Motor neuron (in vitro differentiated cells): ENCODE results near the gene DLG2. TPM values are rescaled to one million over a fixed set of nuclear protein-coding genes. Genes with fewer than 3 reads are reported as not detected.
A peak's percentile ranks its signal among the peaks of the same experiment; 100 is the strongest.

ENCODE experiments used
- ATAC-seq, 8 experiments: fragments of 200-7000 bp; cut with Tn5 transposase; replicated peaks in 6 of 8; 2 replicates each; pipeline ENCODE4 v1.8.0; 2021; ENCODE audit warnings: mild to moderate bottlenecking in 8 of 8, moderate library complexity in 8 of 8
- H3K27ac ChIP-seq, 2 donors: fragments of 250-450 bp; sonication (Bioruptor Pico); 2 replicates each; pipeline ENCODE4 v1.9.0; 2021; ENCODE audit warnings: antibody characterized with exemption in 2 of 2, mild to moderate bottlenecking in 2 of 2, moderate library complexity in 1 of 2
- H3K4me1 ChIP-seq, 2 donors: fragments of 250-450 bp; sonication (Bioruptor Pico); replicated peaks in 1 of 2; 2 replicates each; pipeline ENCODE4 v1.6.1; 2021; ENCODE audit warnings: antibody characterized with exemption in 2 of 2, mild to moderate bottlenecking in 2 of 2, moderate library complexity in 1 of 2
- H3K4me3 ChIP-seq, 5 donors: fragments of 250-450 bp; sonication (Bioruptor Pico); 2 replicates each; pipeline ENCODE4 v1.9.0; 2021; ENCODE audit warnings: antibody characterized with exemption in 5 of 5, mild to moderate bottlenecking in 5 of 5, moderate library complexity in 4 of 5
- WGBS, 10 experiments: fragments of 450-650 bp; shearing (Covaris generic); methylation state at CpG; one replicate each; pipeline ENCODE4 v1.0.0; 2022; 5-methylcytosine and 5-hydroxymethylcytosine counted together
- in situ Hi-C, 9 experiments: fragments of 400-800 bp; cut with MboI; loops; one replicate each; pipeline ENCODE4 v1.15.0; 2021; ENCODE audit warnings: low sequenced_read_pairs in 9 of 9, low pct_unique_long_range_greater_than_20kb in 2 of 9; ENCODE audit not compliant: unreplicated experiment in 9 of 9
- total RNA-seq, 8 experiments: library from RNA; unstranded; fragments of 300-600 nt; gene quantifications; 2 replicates each; pipeline versions ENCODE4 v1.2.3 to v1.2.4, GENCODE V29; 2022

Gene DLG2
- total RNA-seq, 8 experiments from 2014 or later: 1.3 to 17.5 (median 6.5) TPM

- H3K27ac ChIP-seq: no peak overlapping the region
- in situ Hi-C loops: no loop called here
- WGBS, 10 experiments: 27 to 100% (median 53%) methylated on average over 1 to 3 of the region's 3 CpGs
- H3K4me1 ChIP-seq: peaks cover 0 to 10% of the 10 kb centered on the region in 2 donors
- ATAC-seq: peak in 1 of 8 experiments; percentile 79
- no peak overlapping the region for H3K4me3 ChIP-seq
These were observed 2151.4 kb downstream of the DLG2 start for GRCh38 chr11:83475760-83476159.

GRCh38 chr11:83473743-83474142 is 2153.4 kb downstream of the DLG2 start:
- ATAC-seq: no peak
- 30 to 100% (median 88%) methylated on average over 1 to 3 of the region's 3 CpGs; no CpG with 5 or more reads in 3 of the 10 experiments for WGBS, 10 experiments
- Histone ChIP-seq H3K4me1 (peaks cover 0 to 10% of the 10 kb centered on the region in 2 donors), H3K4me3 (no peak overlapping the region), H3K27ac (no peak overlapping the region)
- in situ Hi-C loops: no loop called here

GRCh38 chr11:83472806-83473205 is 2154.3 kb downstream of the DLG2 start:
- H3K27ac ChIP-seq: no peak overlapping the region
- H3K4me3 ChIP-seq: no peak overlapping the region
- ATAC-seq: no peak
- in situ Hi-C loops: no loop called here
- H3K4me1 ChIP-seq: peaks cover 0 to 10% of the 10 kb centered on the region in 2 donors

GRCh38 chr11:83471831-83472727 is 2155.1 kb downstream of the DLG2 start:
- ATAC-seq: peak in 2 of 8 experiments; percentile 40 to 52
- WGBS, 10 experiments: 10 to 92% (median 75%) methylated on average over 1 to 5 of the region's 5 CpGs; no CpG with 5 or more reads in 1 of the 10 experiments
- H3K27ac ChIP-seq: no peak overlapping the region
- H3K4me3 ChIP-seq: no peak overlapping the region
- in situ Hi-C loops: no loop called here
- H3K4me1 ChIP-seq: peaks cover 0 to 10% of the 10 kb centered on the region in 2 donors

- Histone ChIP-seq H3K4me3 (no peak overlapping the region), H3K4me1 (peaks cover 2 to 34% of the 10 kb centered on the region in 2 donors), H3K27ac (no peak overlapping the region)
- peak in 3 of 8 experiments; percentile 71 to 94 (median 73) for ATAC-seq
- in situ Hi-C loops: no loop called here
- 60 to 80% (median 78%) methylated on average over 1 of the region's 1 CpG; no CpG with 5 or more reads in 7 of the 10 experiments for WGBS, 10 experiments
These were observed 2159.3 kb downstream of the DLG2 start for GRCh38 chr11:83467837-83468236.

GRCh38 chr11:83464160-83464944 is 2162.8 kb downstream of the DLG2 start:
- peak in 6 of 8 experiments; percentile 32 to 94 (median 90) for ATAC-seq
- in situ Hi-C loops: no loop called here
- no peak overlapping the region for H3K4me3 ChIP-seq
- H3K27ac ChIP-seq: no peak overlapping the region
- 20 to 86% (median 44%) methylated on average over 1 to 3 of the region's 3 CpGs; no CpG with 5 or more reads in 2 of the 10 experiments for WGBS, 10 experiments
- peaks cover 2 to 24% of the 10 kb centered on the region in 2 donors for H3K4me1 ChIP-seq

- WGBS, 10 experiments: 67 to 100% (median 100%) methylated on average over 1 of the region's 1 CpG; no CpG with 5 or more reads in 2 of the 10 experiments
- ATAC-seq: no peak
- H3K4me3 ChIP-seq: no peak overlapping the region
- peaks cover 21 to 30% of the 10 kb centered on the region in 2 donors for H3K4me1 ChIP-seq
- no peak overlapping the region for H3K27ac ChIP-seq
- in situ Hi-C loops: no loop called here
These were observed 2167.3 kb downstream of the DLG2 start for GRCh38 chr11:83459798-83460197.

- no peak overlapping the region for H3K27ac ChIP-seq
- no peak for ATAC-seq
These were observed 2170.6 kb downstream of the DLG2 start for GRCh38 chr11:83456566-83456965.

GRCh38 chr11:83456075-83456474 is 2171.1 kb downstream of the DLG2 start:
- ATAC-seq: peak in 5 of 8 experiments; percentile 100
- Histone ChIP-seq H3K27ac (peak overlapping the region in 1 of 2 donors; percentile 42), H3K4me1 (peaks cover 15 to 23% of the 10 kb centered on the region in 2 donors), H3K4me3 (no peak overlapping the region)
- in situ Hi-C loops: no loop called here
- 4 to 82% (median 44%) methylated on average over 2 to 7 of the region's 11 CpGs; no CpG with 5 or more reads in 1 of the 10 experiments for WGBS, 10 experiments

More at GRCh38 chr11:83456566-83456965, 2170.6 kb downstream of the DLG2 start:
- peaks cover 15 to 23% of the 10 kb centered on the region in 2 donors for H3K4me1 ChIP-seq
- H3K4me3 ChIP-seq: no peak overlapping the region
- in situ Hi-C loops: no loop called here
- WGBS, 10 experiments: 59 to 87% (median 79%) methylated on average over 1 to 8 of the region's 8 CpGs; no CpG with 5 or more reads in 1 of the 10 experiments

- Histone ChIP-seq H3K4me1 (peaks cover 15 to 23% of the 10 kb centered on the region in 2 donors), H3K4me3 (no peak overlapping the region), H3K27ac (no peak overlapping the region)
- in situ Hi-C loops: no loop called here
- ATAC-seq: peak in 1 of 8 experiments; percentile 6
- WGBS, 10 experiments: 38 to 100% (median 93%) methylated on average over 1 to 3 of the region's 3 CpGs; no CpG with 5 or more reads in 3 of the 10 experiments
These were observed 2171.8 kb downstream of the DLG2 start for GRCh38 chr11:83455356-83455755.

GRCh38 chr11:83454674-83455073 is 2172.5 kb downstream of the DLG2 start:
- Histone ChIP-seq H3K4me3 (no peak overlapping the region), H3K27ac (no peak overlapping the region), H3K4me1 (peaks cover 15 to 23% of the 10 kb centered on the region in 2 donors)
- WGBS, 10 experiments: 0 to 100% (median 100%) methylated on average over 1 of the region's 1 CpG; no CpG with 5 or more reads in 1 of the 10 experiments
- no peak for ATAC-seq
- in situ Hi-C loops: no loop called here

GRCh38 chr11:83449338-83449913 is 2177.7 kb downstream of the DLG2 start:
- H3K4me3 ChIP-seq: no peak overlapping the region
- H3K27ac ChIP-seq: no peak overlapping the region
- ATAC-seq: no peak
- 51 to 100% (median 79%) methylated on average over 1 to 4 of the region's 4 CpGs for WGBS, 10 experiments
- in situ Hi-C loops: no loop called here
- H3K4me1 ChIP-seq: no peaks in the 10 kb centered on the region
